Nephron (organoid): ENCODE measurements around the gene TIMM50.

Experiments
- H3K27ac Mint-ChIP-seq, 3 experiments: 2 replicates each; pipeline ENCODE4 v1.8.0; 2020; ENCODE audit warnings: mixed read lengths in 3 of 3, mild to moderate bottlenecking in 2 of 3, moderate library complexity in 1 of 3
- H3K27me3 Mint-ChIP-seq: 2 replicates; pipeline ENCODE4 v1.8.0; 2021; ENCODE audit warnings: low read depth, mild to moderate bottlenecking, moderate library complexity, mixed read lengths
- H3K36me3 Mint-ChIP-seq: 2 replicates; pipeline ENCODE4 v1.8.0; 2020; ENCODE audit warnings: low read depth, mixed read lengths
- H3K4me1 Mint-ChIP-seq: 2 replicates; pipeline ENCODE4 v1.8.0; 2020; ENCODE audit warnings: mixed read lengths
- H3K4me3 Mint-ChIP-seq, 3 experiments: 2 replicates each; pipeline ENCODE4 v1.8.0; 2020; ENCODE audit warnings: mild to moderate bottlenecking in 3 of 3, mixed read lengths in 3 of 3, moderate library complexity in 2 of 3
- H3K9me3 Mint-ChIP-seq: 2 replicates; pipeline ENCODE4 v1.8.0; 2020; ENCODE audit warnings: mixed read lengths
- CTCF ChIP-seq, 3 experiments: fragments of 200-600 bp; sonication (generic); IDR thresholded peaks; one replicate each; pipeline ENCODE4 v1.5.0; 2021; ENCODE audit warnings: antibody characterized with exemption in 3 of 3; ENCODE audit not compliant: unreplicated experiment in 3 of 3

Gene TIMM50

GRCh38 chr19:39500543-39500942 is 19.9 kb downstream of the TIMM50 start:
- no peak overlapping the region for H3K27ac Mint-ChIP-seq
- no peaks in the 10 kb centered on the region for H3K9me3 Mint-ChIP-seq
- peak overlapping the region; percentile 23 to 58 (median 32) for H3K4me3 Mint-ChIP-seq
- H3K4me1 Mint-ChIP-seq, result peaks cover 14% of the 10 kb centered on the region
- peaks cover 89% of the 10 kb centered on the region for H3K27me3 Mint-ChIP-seq
- TF ChIP-seq CTCF (IDR thresholded peaks at IDR 0.05; ENCODE audit: unreplicated experiment in 3 of 3), result no peak
- no peaks in the 10 kb centered on the region for H3K36me3 Mint-ChIP-seq

GRCh38 chr19:39501340-39501739 is 20.7 kb downstream of the TIMM50 start:
- H3K4me1 Mint-ChIP-seq, result peaks cover 14% of the 10 kb centered on the region
- TF ChIP-seq CTCF (IDR thresholded peaks at IDR 0.05; ENCODE audit: unreplicated experiment in 3 of 3), result no peak
- no peaks in the 10 kb centered on the region for H3K9me3 Mint-ChIP-seq
- H3K36me3 Mint-ChIP-seq, result no peaks in the 10 kb centered on the region
- no peak overlapping the region for H3K27ac Mint-ChIP-seq
- peaks cover 87% of the 10 kb centered on the region for H3K27me3 Mint-ChIP-seq
- H3K4me3 Mint-ChIP-seq, result no peak overlapping the region

- no peak overlapping the region for H3K27ac Mint-ChIP-seq
- peaks cover 85% of the 10 kb centered on the region for H3K27me3 Mint-ChIP-seq
- H3K36me3 Mint-ChIP-seq, result no peaks in the 10 kb centered on the region
- H3K4me1 Mint-ChIP-seq, result peaks cover 17% of the 10 kb centered on the region
- no peaks in the 10 kb centered on the region for H3K9me3 Mint-ChIP-seq
- peak overlapping the region in 1 of 3 experiments; percentile 20 for H3K4me3 Mint-ChIP-seq
- peak; percentile 80 to 87 (median 86) for TF ChIP-seq CTCF (IDR thresholded peaks at IDR 0.05; ENCODE audit: unreplicated experiment in 3 of 3)
These were observed 22.2 kb downstream of the TIMM50 start for GRCh38 chr19:39502640-39503417.

GRCh38 chr19:39506598-39506943 is 25.9 kb downstream of the TIMM50 start:
- Mint-ChIP-seq H3K27me3 (peaks cover 65% of the 10 kb centered on the region), H3K27ac (no peak overlapping the region), H3K36me3 (no peaks in the 10 kb centered on the region), H3K9me3 (no peaks in the 10 kb centered on the region), H3K4me1 (peaks cover 6% of the 10 kb centered on the region), H3K4me3 (peak overlapping the region; percentile 57 to 74 (median 64))
- no peak for TF ChIP-seq CTCF (IDR thresholded peaks at IDR 0.05; ENCODE audit: unreplicated experiment in 3 of 3)

- no peaks in the 10 kb centered on the region for H3K36me3 Mint-ChIP-seq
- peak overlapping the region; percentile 74 to 83 (median 82) for H3K4me3 Mint-ChIP-seq
- H3K9me3 Mint-ChIP-seq, result no peaks in the 10 kb centered on the region
- H3K27ac Mint-ChIP-seq, result no peak overlapping the region
- H3K27me3 Mint-ChIP-seq, result peaks cover 63% of the 10 kb centered on the region
- no peak for TF ChIP-seq CTCF (IDR thresholded peaks at IDR 0.05; ENCODE audit: unreplicated experiment in 3 of 3)
- peaks cover 6% of the 10 kb centered on the region for H3K4me1 Mint-ChIP-seq
These were observed 26.5 kb downstream of the TIMM50 start for GRCh38 chr19:39506944-39507714.
